WTC11 (cell line): Measurements from ENCODE around the gene KRT83. TPM values are rescaled to one million over a fixed set of nuclear protein-coding genes. Genes with fewer than 3 reads are reported as not detected.

Experiments used
- ATAC-seq: fragments of 200-7000 bp; cut with Tn5 transposase; 2 replicates; pipeline ENCODE4 v1.10.0; 2021; ENCODE audit warnings: mild to moderate bottlenecking, moderate library complexity
- CTCF ChIA-PET: fragments of 300-600 bp; sonication (Branson Sonifier 250); formaldehyde crosslinking; loops from one replicate; lab custom pipeline; 2021; ENCODE audit warnings: antibody characterized with exemption; lab: Charles Lee
- POLR2A ChIA-PET: fragments of 350-600 bp; sonication (Branson Sonifier 250); formaldehyde crosslinking; loops from one replicate; lab custom pipeline; 2021; ENCODE audit warnings: antibody characterized with exemption; lab: Charles Lee
- DNase-seq: peaks from one replicate; pipeline ENCODE4 v3.0.0; 2021; ENCODE audit warnings: low spot score
- H3K27ac Mint-ChIP-seq: 2 replicates; pipeline ENCODE4 v1.8.0; 2021; ENCODE audit warnings: mixed read lengths
- H3K27me3 Mint-ChIP-seq: 2 replicates; pipeline ENCODE4 v1.8.0; 2021; ENCODE audit warnings: low read depth, mild to moderate bottlenecking, moderate library complexity, mixed read lengths
- H3K36me3 Mint-ChIP-seq: 2 replicates; pipeline ENCODE4 v1.8.0; 2021; ENCODE audit warnings: mixed read lengths
- H3K4me1 Mint-ChIP-seq: 2 replicates; pipeline ENCODE4 v1.8.0; 2022; ENCODE audit warnings: mixed read lengths
- H3K4me3 Mint-ChIP-seq: 2 replicates; pipeline ENCODE4 v1.8.0; 2021; ENCODE audit warnings: mild to moderate bottlenecking, moderate library complexity, mixed read lengths
- H3K9me3 Mint-ChIP-seq: 2 replicates; pipeline ENCODE4 v1.8.0; 2021; ENCODE audit warnings: mixed read lengths
- CDX4 ChIP-seq: fragments of 250-450 bp; sonication (Bioruptor Pico); IDR thresholded peaks from 2 replicates; pipeline ENCODE4 v1.9.0; 2021; ENCODE audit warnings: moderate library complexity, mild to moderate bottlenecking, inconsistent platforms, borderline replicate concordance
- ELF4 ChIP-seq: sonication (generic); formaldehyde crosslinking; IDR thresholded peaks from 2 replicates; pipeline ENCODE4 v1.8.1; 2022; ENCODE audit warnings: low read depth, mild to moderate bottlenecking, moderate library complexity, missing genetic modification reagents
- FOXK1 ChIP-seq: sonication (generic); formaldehyde crosslinking; IDR thresholded peaks from 2 replicates; pipeline ENCODE4 v1.8.0; 2022; ENCODE audit warnings: mild to moderate bottlenecking, moderate library complexity, missing genetic modification reagents
- GABPB1 ChIP-seq: sonication (generic); formaldehyde crosslinking; IDR thresholded peaks from 2 replicates; pipeline ENCODE4 v1.8.1; 2023; ENCODE audit warnings: mild to moderate bottlenecking, missing genetic modification reagents
- IRF2 ChIP-seq: sonication (generic); formaldehyde crosslinking; IDR thresholded peaks from 2 replicates; pipeline ENCODE4 v1.8.0; 2022; ENCODE audit warnings: low read depth, missing genetic modification reagents, borderline replicate concordance
- JAZF1 ChIP-seq: fragments of 250-450 bp; sonication (Bioruptor Pico); IDR thresholded peaks from 2 replicates; pipeline ENCODE4 v1.9.0; 2021; ENCODE audit warnings: moderate library complexity, mild to moderate bottlenecking, inconsistent platforms
- JUN ChIP-seq: sonication (generic); formaldehyde crosslinking; IDR thresholded peaks from 2 replicates; pipeline ENCODE4 v1.8.0; 2023; ENCODE audit warnings: mild to moderate bottlenecking, missing genetic modification reagents
- KAT7 ChIP-seq: sonication (generic); formaldehyde crosslinking; IDR thresholded peaks from 2 replicates; pipeline ENCODE4 v1.8.1; 2023; ENCODE audit warnings: missing genetic modification reagents, mild to moderate bottlenecking, borderline replicate concordance
- MXD4 ChIP-seq: fragments of 250-450 bp; sonication (Bioruptor Pico); IDR thresholded peaks from 2 replicates; pipeline ENCODE4 v1.8.0; 2021; ENCODE audit warnings: mild to moderate bottlenecking, moderate library complexity, borderline replicate concordance
- MYBL2 ChIP-seq: sonication (generic); formaldehyde crosslinking; IDR thresholded peaks from 2 replicates; pipeline ENCODE4 v1.8.1; 2023; ENCODE audit warnings: mild to moderate bottlenecking, moderate library complexity, missing genetic modification reagents
- NFATC4 ChIP-seq: fragments of 250-450 bp; sonication (Bioruptor Pico); IDR thresholded peaks from 2 replicates; pipeline ENCODE4 v1.9.0; 2021; ENCODE audit warnings: mild to moderate bottlenecking
- NR1H2 ChIP-seq: sonication (generic); formaldehyde crosslinking; IDR thresholded peaks from 2 replicates; pipeline ENCODE4 v1.9.0; 2021; ENCODE audit warnings: mild to moderate bottlenecking, moderate library complexity, missing genetic modification reagents
- PRRX2 ChIP-seq: fragments of 250-450 bp; sonication (Bioruptor Pico); IDR thresholded peaks from 2 replicates; pipeline ENCODE4 v1.8.0; 2021; ENCODE audit warnings: mild to moderate bottlenecking
- SMAD3 ChIP-seq: sonication (generic); formaldehyde crosslinking; IDR thresholded peaks from 2 replicates; pipeline ENCODE4 v1.8.0; 2022; ENCODE audit warnings: missing genetic modification reagents, mild to moderate bottlenecking, borderline replicate concordance
- SMAD4 ChIP-seq: sonication (generic); formaldehyde crosslinking; IDR thresholded peaks from 2 replicates; pipeline ENCODE4 v1.8.0; 2022; ENCODE audit warnings: mild to moderate bottlenecking, missing genetic modification reagents
- TEAD1 ChIP-seq: sonication (generic); formaldehyde crosslinking; IDR thresholded peaks from 2 replicates; pipeline ENCODE4 v1.8.0; 2022; ENCODE audit warnings: mild to moderate bottlenecking, missing genetic modification reagents
- ZBTB21 ChIP-seq: sonication (generic); formaldehyde crosslinking; IDR thresholded peaks from 2 replicates; pipeline ENCODE4 v1.8.1; 2023; ENCODE audit warnings: mild to moderate bottlenecking, missing genetic modification reagents, borderline replicate concordance
- ZNF263 ChIP-seq: sonication (generic); formaldehyde crosslinking; IDR thresholded peaks from 2 replicates; pipeline ENCODE4 v1.8.1; 2022; ENCODE audit warnings: low read depth, mild to moderate bottlenecking, moderate library complexity, missing genetic modification reagents
- ZNF396 ChIP-seq: fragments of 250-450 bp; sonication (Bioruptor Pico); IDR thresholded peaks from 2 replicates; pipeline ENCODE4 v1.8.0; 2021; ENCODE audit warnings: mild to moderate bottlenecking, moderate library complexity, borderline replicate concordance
- ZNF671 ChIP-seq: fragments of 250-450 bp; sonication (Bioruptor Pico); IDR thresholded peaks from 2 replicates; pipeline ENCODE4 v1.8.0; 2021; ENCODE audit warnings: mild to moderate bottlenecking
- total RNA-seq: library from RNA; stranded (reverse); gene quantifications from 3 replicates; pipeline ENCODE4 v1.2.3, GENCODE V29; 2021
- TF ChIP-seq, protein P1 (sequence below): fragments of 200-600 bp; IDR thresholded peaks from 2 replicates; pipeline ENCODE4 v1.8.0; 2022; ENCODE audit warnings: antibody characterized with exemption
- TF ChIP-seq, protein P2 (sequence below): fragments of 250-450 bp; sonication (Bioruptor Pico); IDR thresholded peaks from 2 replicates; pipeline ENCODE4 v1.9.0; 2021; ENCODE audit warnings: mild to moderate bottlenecking
- TF ChIP-seq, protein P3 (sequence below): sonication (generic); formaldehyde crosslinking; IDR thresholded peaks from 2 replicates; pipeline ENCODE4 v1.8.1; 2022; ENCODE audit warnings: missing genetic modification reagents, borderline replicate concordance
- TF ChIP-seq, protein P4 (sequence below): fragments of 250-450 bp; sonication (Bioruptor Pico); IDR thresholded peaks from 2 replicates; pipeline ENCODE4 v2.1.2; 2022; ENCODE audit warnings: mild to moderate bottlenecking, moderate library complexity
- TF ChIP-seq, protein P5 (sequence below): sonication (generic); formaldehyde crosslinking; IDR thresholded peaks from 2 replicates; pipeline ENCODE4 v1.8.1; 2023; ENCODE audit warnings: mild to moderate bottlenecking, moderate library complexity, missing genetic modification reagents

KRT83 gene
- total RNA-seq, 1 experiment from 2014 or later: not detected

GRCh38 chr12:52277486-52278245, 43.5 kb downstream of the KRT83 start:
- TF ChIP-seq ZNF396: no peak
- no peak for TF ChIP-seq JAZF1 (CRISPR knock-in tag)
- no peak for TF ChIP-seq ZBTB21
- TF ChIP-seq NR1H2 (CRISPR knock-in tag): no peak
- TF ChIP-seq ELF4: no peak
- no peak for TF ChIP-seq MXD4
- TF ChIP-seq GABPB1 (CRISPR knock-in tag): no peak
- TF ChIP-seq IRF2 (CRISPR knock-in tag): no peak
- ChIA-PET CTCF (interaction anchor here (0.8 to 6.2 kb wide), 16 partner anchors 10 to 155 kb away, joined by 3 to 122 read pairs (median 28); partner anchors contain the start of gene KRT7), POLR2A (no interaction called here)
- peaks cover 20% of the 10 kb centered on the region for H3K27me3 Mint-ChIP-seq
- no peak overlapping the region for H3K4me3 Mint-ChIP-seq
- H3K27ac Mint-ChIP-seq: no peak overlapping the region
- DNase-seq (no peak), ATAC-seq (no peak)
- no peaks in the 10 kb centered on the region for H3K36me3 Mint-ChIP-seq
- no peaks in the 10 kb centered on the region for H3K9me3 Mint-ChIP-seq
- H3K4me1 Mint-ChIP-seq: peaks cover 5% of the 10 kb centered on the region

- ATAC-seq (no peak), DNase-seq (no peak)
- POLR2A ChIA-PET: no interaction called here
- H3K27me3 Mint-ChIP-seq: peaks cover 20% of the 10 kb centered on the region
- H3K27ac Mint-ChIP-seq: no peak overlapping the region
- H3K36me3 Mint-ChIP-seq: no peaks in the 10 kb centered on the region
- H3K4me1 Mint-ChIP-seq: peaks cover 5% of the 10 kb centered on the region
- no peaks in the 10 kb centered on the region for H3K9me3 Mint-ChIP-seq
- TF ChIP-seq MXD4 (no peak), JUN (CRISPR knock-in tag) (no peak)
- TF ChIP-seq, protein P1, sequence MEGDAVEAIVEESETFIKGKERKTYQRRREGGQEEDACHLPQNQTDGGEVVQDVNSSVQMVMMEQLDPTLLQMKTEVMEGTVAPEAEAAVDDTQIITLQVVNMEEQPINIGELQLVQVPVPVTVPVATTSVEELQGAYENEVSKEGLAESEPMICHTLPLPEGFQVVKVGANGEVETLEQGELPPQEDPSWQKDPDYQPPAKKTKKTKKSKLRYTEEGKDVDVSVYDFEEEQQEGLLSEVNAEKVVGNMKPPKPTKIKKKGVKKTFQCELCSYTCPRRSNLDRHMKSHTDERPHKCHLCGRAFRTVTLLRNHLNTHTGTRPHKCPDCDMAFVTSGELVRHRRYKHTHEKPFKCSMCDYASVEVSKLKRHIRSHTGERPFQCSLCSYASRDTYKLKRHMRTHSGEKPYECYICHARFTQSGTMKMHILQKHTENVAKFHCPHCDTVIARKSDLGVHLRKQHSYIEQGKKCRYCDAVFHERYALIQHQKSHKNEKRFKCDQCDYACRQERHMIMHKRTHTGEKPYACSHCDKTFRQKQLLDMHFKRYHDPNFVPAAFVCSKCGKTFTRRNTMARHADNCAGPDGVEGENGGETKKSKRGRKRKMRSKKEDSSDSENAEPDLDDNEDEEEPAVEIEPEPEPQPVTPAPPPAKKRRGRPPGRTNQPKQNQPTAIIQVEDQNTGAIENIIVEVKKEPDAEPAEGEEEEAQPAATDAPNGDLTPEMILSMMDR: no peak
- no peak overlapping the region for H3K4me3 Mint-ChIP-seq
- CTCF ChIA-PET: interaction anchor here (1.0 to 4.8 kb wide), 4 partner anchors 11 to 119 kb away, joined by 3 to 76 read pairs (median 5); no protein-coding TSS in a partner anchor
These were observed 45.5 kb downstream of the KRT83 start for GRCh38 chr12:52275686-52276085.

DNA sequence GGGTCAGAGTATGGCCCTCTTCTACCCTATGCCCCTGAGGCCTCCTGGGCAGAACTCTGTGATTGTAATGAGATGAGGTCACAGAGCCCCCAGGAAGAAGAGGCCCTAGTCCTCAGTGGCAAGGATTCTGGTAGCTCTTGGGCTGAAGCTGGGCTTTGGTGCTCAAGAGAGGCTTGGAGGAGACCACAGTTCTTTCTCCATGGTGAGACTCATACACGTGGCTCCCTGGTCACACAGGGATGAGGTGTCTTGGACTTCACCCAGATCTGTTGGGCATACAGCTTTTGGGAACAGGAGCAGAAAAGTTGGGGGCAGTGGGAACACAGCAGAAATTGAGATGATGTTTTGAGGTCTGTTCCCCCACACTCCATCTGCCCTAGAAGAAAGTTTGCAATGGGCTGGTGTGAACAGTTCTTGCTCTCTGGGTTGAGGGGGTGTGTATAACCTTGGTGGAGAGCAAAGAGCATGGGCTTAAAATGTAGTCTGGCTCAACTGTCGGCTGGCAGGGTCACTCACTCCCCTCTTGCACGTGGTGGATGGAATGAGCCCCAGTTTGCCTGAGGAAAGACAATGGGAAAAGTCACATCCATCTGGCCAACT, 46.6 kb downstream of the KRT83 start, which contains the start of gene KRT86:
Gene KRT86, plus strand, starts transcription at position 125 of the 600 bp plus-strand sequence. CDS start 27,272 bp downstream, outside the sequence.
- CTCF ChIA-PET: interaction anchor here (0.5 to 2.0 kb wide), 6 partner anchors 12 to 98 kb away, joined by 3 to 6 read pairs (median 4); no protein-coding TSS in a partner anchor
- no peak for TF ChIP-seq SMAD4 (CRISPR knock-in tag)
- no peak for TF ChIP-seq JAZF1 (CRISPR knock-in tag)
- TF ChIP-seq ZNF671: no peak
- no peak for TF ChIP-seq TEAD1 (CRISPR knock-in tag)
- TF ChIP-seq PRRX2 (CRISPR knock-in tag): no peak
- TF ChIP-seq, protein P2, sequence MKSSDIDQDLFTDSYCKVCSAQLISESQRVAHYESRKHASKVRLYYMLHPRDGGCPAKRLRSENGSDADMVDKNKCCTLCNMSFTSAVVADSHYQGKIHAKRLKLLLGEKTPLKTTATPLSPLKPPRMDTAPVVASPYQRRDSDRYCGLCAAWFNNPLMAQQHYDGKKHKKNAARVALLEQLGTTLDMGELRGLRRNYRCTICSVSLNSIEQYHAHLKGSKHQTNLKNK: no peak
- TF ChIP-seq ZNF263 (CRISPR knock-in tag): no peak
- no peak for TF ChIP-seq ZNF396
- no peak for TF ChIP-seq KAT7
- TF ChIP-seq, protein P3, sequence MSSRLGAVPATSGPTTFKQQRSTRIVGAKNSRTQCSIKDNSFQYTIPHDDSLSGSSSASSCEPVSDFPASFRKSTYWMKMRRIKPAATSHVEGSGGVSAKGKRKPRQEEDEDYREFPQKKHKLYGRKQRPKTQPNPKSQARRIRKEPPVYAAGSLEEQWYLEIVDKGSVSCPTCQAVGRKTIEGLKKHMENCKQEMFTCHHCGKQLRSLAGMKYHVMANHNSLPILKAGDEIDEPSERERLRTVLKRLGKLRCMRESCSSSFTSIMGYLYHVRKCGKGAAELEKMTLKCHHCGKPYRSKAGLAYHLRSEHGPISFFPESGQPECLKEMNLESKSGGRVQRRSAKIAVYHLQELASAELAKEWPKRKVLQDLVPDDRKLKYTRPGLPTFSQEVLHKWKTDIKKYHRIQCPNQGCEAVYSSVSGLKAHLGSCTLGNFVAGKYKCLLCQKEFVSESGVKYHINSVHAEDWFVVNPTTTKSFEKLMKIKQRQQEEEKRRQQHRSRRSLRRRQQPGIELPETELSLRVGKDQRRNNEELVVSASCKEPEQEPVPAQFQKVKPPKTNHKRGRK: no peak
- TF ChIP-seq SMAD3 (CRISPR knock-in tag): no peak
- no peak for TF ChIP-seq CDX4
- TF ChIP-seq, protein P4, sequence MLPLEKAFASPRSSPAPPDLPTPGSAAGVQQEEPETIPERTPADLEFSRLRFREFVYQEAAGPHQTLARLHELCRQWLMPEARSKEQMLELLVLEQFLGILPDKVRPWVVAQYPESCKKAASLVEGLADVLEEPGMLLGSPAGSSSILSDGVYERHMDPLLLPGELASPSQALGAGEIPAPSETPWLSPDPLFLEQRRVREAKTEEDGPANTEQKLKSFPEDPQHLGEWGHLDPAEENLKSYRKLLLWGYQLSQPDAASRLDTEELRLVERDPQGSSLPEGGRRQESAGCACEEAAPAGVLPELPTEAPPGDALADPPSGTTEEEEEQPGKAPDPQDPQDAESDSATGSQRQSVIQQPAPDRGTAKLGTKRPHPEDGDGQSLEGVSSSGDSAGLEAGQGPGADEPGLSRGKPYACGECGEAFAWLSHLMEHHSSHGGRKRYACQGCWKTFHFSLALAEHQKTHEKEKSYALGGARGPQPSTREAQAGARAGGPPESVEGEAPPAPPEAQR (CRISPR knock-in tag): no peak
- no peak for TF ChIP-seq NFATC4 (CRISPR knock-in tag)
- TF ChIP-seq MYBL2: no peak
- TF ChIP-seq FOXK1 (CRISPR knock-in tag): no peak
- TF ChIP-seq, protein P5, sequence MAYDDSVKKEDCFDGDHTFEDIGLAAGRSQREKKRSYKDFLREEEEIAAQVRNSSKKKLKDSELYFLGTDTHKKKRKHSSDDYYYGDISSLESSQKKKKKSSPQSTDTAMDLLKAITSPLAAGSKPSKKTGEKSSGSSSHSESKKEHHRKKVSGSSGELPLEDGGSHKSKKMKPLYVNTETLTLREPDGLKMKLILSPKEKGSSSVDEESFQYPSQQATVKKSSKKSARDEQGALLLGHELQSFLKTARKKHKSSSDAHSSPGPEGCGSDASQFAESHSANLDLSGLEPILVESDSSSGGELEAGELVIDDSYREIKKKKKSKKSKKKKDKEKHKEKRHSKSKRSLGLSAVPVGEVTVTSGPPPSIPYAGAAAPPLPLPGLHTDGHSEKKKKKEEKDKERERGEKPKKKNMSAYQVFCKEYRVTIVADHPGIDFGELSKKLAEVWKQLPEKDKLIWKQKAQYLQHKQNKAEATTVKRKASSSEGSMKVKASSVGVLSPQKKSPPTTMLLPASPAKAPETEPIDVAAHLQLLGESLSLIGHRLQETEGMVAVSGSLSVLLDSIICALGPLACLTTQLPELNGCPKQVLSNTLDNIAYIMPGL (CRISPR knock-in tag): no peak

More for the DNA sequence above, 46.6 kb downstream of the KRT83 start, which contains the start of gene KRT86:
- Mint-ChIP-seq H3K36me3 (no peaks in the 10 kb centered on the region), H3K27ac (no peak within 1 kb of the TSS), H3K9me3 (no peaks in the 10 kb centered on the region), H3K4me3 (no peak within 1 kb of the TSS), H3K4me1 (peaks cover 5% of the 10 kb centered on the region), H3K27me3 (peaks cover 20% of the 10 kb centered on the region)
- DNase-seq (no peak), ATAC-seq (no peak)
- POLR2A ChIA-PET: interaction anchor here (0.5 kb wide), 1 partner anchor 9 kb away, joined by 7 read pairs; no protein-coding TSS in a partner anchor
